SHP77 (cell line): ENCODE measurements around the gene STK25.
"Not testable (repeated sequence)": the region's sequence is repeated elsewhere in the genome, so short reads cannot be mapped to it uniquely, and the experiment has no call there.

Source experiments
- DNase-seq, 2 experiments: peaks; one replicate each; lab custom pipeline; 2025; lab: John Stamatoyannopoulos, UW

The STK25 gene

GRCh38 chr2:241463276-241464135 lies 44.9 kb downstream of the STK25 start:
- no peak for DNase-seq

GRCh38 chr2:241461693-241462677 lies 46.4 kb downstream of the STK25 start:
- no peak for DNase-seq

- DNase-seq = no peak
These were observed 47.8 kb downstream of the STK25 start for GRCh38 chr2:241460631-241461030.

GRCh38 chr2:241459520-241459919 lies 48.9 kb downstream of the STK25 start:
- no peak for DNase-seq

GRCh38 chr2:241458687-241459086 lies 49.7 kb downstream of the STK25 start:
- peak in 1 of 2 experiments; percentile 12 for DNase-seq

GRCh38 chr2:241456546-241456945 lies 51.8 kb downstream of the STK25 start:
- no peak for DNase-seq

- no peak for DNase-seq
These were observed 53.4 kb downstream of the STK25 start for GRCh38 chr2:241454837-241455485.

GRCh38 chr2:241453919-241454318 lies 54.5 kb downstream of the STK25 start:
- not testable (repeated sequence) for DNase-seq

- DNase-seq = no peak
These were observed 56.4 kb downstream of the STK25 start for GRCh38 chr2:241451840-241452506.

- DNase-seq = not testable (repeated sequence)
These were observed 58.3 kb downstream of the STK25 start for GRCh38 chr2:241450092-241450491.

GRCh38 chr2:241445426-241445825 lies 63.0 kb downstream of the STK25 start:
- DNase-seq = no peak

GRCh38 chr2:241443486-241444223 lies 64.7 kb downstream of the STK25 start:
- DNase-seq = no peak
